Transverse colon (tissue), 4 donors: ENCODE measurements around the gene ADAMTS6. TPM values are rescaled to one million over a fixed set of nuclear protein-coding genes. Genes with fewer than 3 reads are reported as not detected.
"Not testable (repeated sequence)": the region's sequence is repeated elsewhere in the genome, so short reads cannot be mapped to it uniquely, and the experiment has no call there.

ENCODE experiments used
- DNase-seq: peaks from one replicate; pipeline ENCODE4 v3.0.0-alpha.2; 2019
- H3K27ac ChIP-seq, 4 donors: fragments of 200-600 bp; sonication (generic); 2 replicates each; pipeline ENCODE4 v1.5.1; 2016 to 2018; ENCODE audit warnings: inconsistent platforms in 4 of 4
- H3K27me3 ChIP-seq: fragments of 200-600 bp; sonication (generic); 2 replicates; pipeline ENCODE4 v1.5.1; 2017; ENCODE audit warnings: inconsistent platforms
- H3K36me3 ChIP-seq, 4 donors: fragments of 200-600 bp; sonication (generic); 2 replicates each; pipeline ENCODE4 v1.5.1; 2017 to 2019; ENCODE audit warnings: inconsistent platforms in 4 of 4
- H3K4me1 ChIP-seq, 4 donors: fragments of 200-600 bp; sonication (generic); 2 replicates each; pipeline ENCODE4 v1.5.1; 2017 to 2020; ENCODE audit warnings: inconsistent platforms in 4 of 4
- H3K4me3 ChIP-seq, 4 donors: fragments of 200-600 bp; sonication (generic); 1 replicate in 1 of 4; 2 replicates in 3 of 4; pipeline versions ENCODE4 v1.5.1 to v1.6.1; 2017 to 2019; ENCODE audit warnings: inconsistent platforms in 4 of 4
- H3K9me3 ChIP-seq, 2 donors: fragments of 200-600 bp; sonication (generic); 2 replicates each; pipeline ENCODE4 v1.5.1; 2017 to 2019; ENCODE audit warnings: inconsistent platforms in 2 of 2
- EP300 ChIP-seq: sonication (generic); formaldehyde crosslinking; IDR thresholded peaks from one replicate; pipeline ENCODE4 v1.6.1; 2017; ENCODE audit warnings: antibody characterized with exemption, low read depth
- POLR2A ChIP-seq: fragments of 450-650 bp; IDR thresholded peaks from one replicate; pipeline ENCODE4 v1.6.1; 2016; ENCODE audit warnings: antibody characterized with exemption, mild to moderate bottlenecking, moderate library complexity
- POLR2AphosphoS5 ChIP-seq, 3 donors: sonication (generic); formaldehyde crosslinking; IDR thresholded peaks; one replicate each; pipeline ENCODE4 v1.6.1; 2016; ENCODE audit warnings: antibody characterized with exemption in 3 of 3
- WGBS, 2 donors: methylation state at CpG; one replicate each; pipeline ENCODE4 v1.1.5; 2018; ENCODE audit warnings: low coverage in 1 of 2; 5-methylcytosine and 5-hydroxymethylcytosine counted together
- in situ Hi-C, 4 donors: fragments of 200-750 bp; cut with MboI; loops; one replicate each; pipeline versions ENCODE4 v1.15.0 to v1.15.1; 2017; ENCODE audit warnings: low sequenced_read_pairs in 3 of 4, low pct_ligation_motif_present in 1 of 4, low pct_unique_long_range_greater_than_20kb in 1 of 4
- intact Hi-C: fragments of 100-400 bp; cut with DNase I; formaldehyde crosslinking; loops from one replicate; pipeline ENCODE4 v1.15.1; 2023; ENCODE audit warnings: low total_unique reads
- total RNA-seq, 4 donors: library from RNA; depleted of rRNA; stranded (reverse); fragments of >200 nt; gene quantifications; one replicate each; pipeline ENCODE4 v1.1.0, GENCODE V29; 2016
- TF ChIP-seq, protein P1 (sequence below), 5 experiments: fragments of 200-600 bp in 3 of 5; fragments of 450-650 bp in 2 of 5; sonication (generic) in 3 of 5; IDR thresholded peaks; 1 replicate in 2 of 5; 2 replicates in 3 of 5; pipeline ENCODE4 v1.5.1; 2016 to 2017; ENCODE audit warnings: antibody characterized with exemption in 5 of 5, inconsistent platforms in 3 of 5, mild to moderate bottlenecking in 2 of 5, moderate library complexity in 1 of 5

Gene ADAMTS6
- total RNA-seq, 4 donors from 2014 or later = 0.96 to 2.2 (median 1.1) TPM; not detected in 1

- no peak for TF ChIP-seq EP300
- no peak for DNase-seq
- H3K4me1 ChIP-seq = peaks cover 0 to 4% (median 0%) of the 10 kb centered on the region in 4 donors
- 68 to 84% methylated on average over 5 of the region's 5 CpGs for WGBS, 2 donors
- H3K4me3 ChIP-seq = no peak overlapping the region
- no peaks in the 10 kb centered on the region for H3K36me3 ChIP-seq
- H3K27me3 ChIP-seq = no peaks in the 10 kb centered on the region
- no peak overlapping the region for H3K27ac ChIP-seq
- no peaks in the 10 kb centered on the region for H3K9me3 ChIP-seq
- in situ Hi-C loops (no loop called here), intact Hi-C loops (no loop called here)
These were observed 296.9 kb downstream of the ADAMTS6 start for GRCh38 chr5:65184780-65185179.

DNA sequence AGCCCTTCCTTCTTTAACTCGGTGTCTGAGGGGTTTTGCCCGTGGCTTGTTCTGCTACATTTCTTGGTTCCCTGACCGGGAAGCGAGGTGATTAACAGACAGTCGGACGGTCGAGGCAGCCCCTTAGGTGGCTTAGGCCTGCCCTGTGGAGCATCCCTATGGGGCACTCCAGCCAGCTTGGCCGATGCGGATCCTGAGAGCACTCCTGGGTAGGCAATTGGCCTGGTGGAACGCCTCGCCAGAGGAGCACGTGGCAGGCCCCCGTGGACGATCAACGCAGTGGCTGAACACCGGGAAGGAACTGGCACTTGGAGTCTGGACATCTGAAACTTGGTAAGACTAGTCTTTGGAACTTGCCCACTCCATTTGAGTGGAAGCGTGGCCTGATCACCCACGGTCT lies 307.5 kb downstream of the ADAMTS6 start:
- DNase-seq, H3K36me3 ChIP-seq, H3K27ac ChIP-seq, intact Hi-C loops, H3K4me3 ChIP-seq, H3K9me3 ChIP-seq, H3K27me3 ChIP-seq, in situ Hi-C loops, H3K4me1 ChIP-seq: not testable (repeated sequence)
- WGBS, 2 donors = 90 to 94% methylated on average over 4 to 18 of the region's 18 CpGs

- H3K36me3 ChIP-seq = no peaks in the 10 kb centered on the region
- no peak for TF ChIP-seq POLR2AphosphoS5 (IDR thresholded peaks at IDR 0.05)
- TF ChIP-seq POLR2A = no peak
- TF ChIP-seq, protein P1, sequence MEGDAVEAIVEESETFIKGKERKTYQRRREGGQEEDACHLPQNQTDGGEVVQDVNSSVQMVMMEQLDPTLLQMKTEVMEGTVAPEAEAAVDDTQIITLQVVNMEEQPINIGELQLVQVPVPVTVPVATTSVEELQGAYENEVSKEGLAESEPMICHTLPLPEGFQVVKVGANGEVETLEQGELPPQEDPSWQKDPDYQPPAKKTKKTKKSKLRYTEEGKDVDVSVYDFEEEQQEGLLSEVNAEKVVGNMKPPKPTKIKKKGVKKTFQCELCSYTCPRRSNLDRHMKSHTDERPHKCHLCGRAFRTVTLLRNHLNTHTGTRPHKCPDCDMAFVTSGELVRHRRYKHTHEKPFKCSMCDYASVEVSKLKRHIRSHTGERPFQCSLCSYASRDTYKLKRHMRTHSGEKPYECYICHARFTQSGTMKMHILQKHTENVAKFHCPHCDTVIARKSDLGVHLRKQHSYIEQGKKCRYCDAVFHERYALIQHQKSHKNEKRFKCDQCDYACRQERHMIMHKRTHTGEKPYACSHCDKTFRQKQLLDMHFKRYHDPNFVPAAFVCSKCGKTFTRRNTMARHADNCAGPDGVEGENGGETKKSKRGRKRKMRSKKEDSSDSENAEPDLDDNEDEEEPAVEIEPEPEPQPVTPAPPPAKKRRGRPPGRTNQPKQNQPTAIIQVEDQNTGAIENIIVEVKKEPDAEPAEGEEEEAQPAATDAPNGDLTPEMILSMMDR (IDR thresholded peaks at IDR 0.05) = no peak
- TF ChIP-seq EP300 = no peak
- no peak overlapping the region for H3K4me3 ChIP-seq
- intact Hi-C loops = no loop called here
- H3K9me3 ChIP-seq = no peaks in the 10 kb centered on the region
- no peaks in the 10 kb centered on the region for H3K4me1 ChIP-seq
- WGBS, 2 donors = 78 to 84% methylated on average over 5 of the region's 5 CpGs
- no peaks in the 10 kb centered on the region for H3K27me3 ChIP-seq
- no peak for DNase-seq
- in situ Hi-C loops = no loop called here
- no peak overlapping the region for H3K27ac ChIP-seq
These were observed 308.6 kb downstream of the ADAMTS6 start for GRCh38 chr5:65173130-65173525.

GRCh38 chr5:65172486-65173129 lies 309.1 kb downstream of the ADAMTS6 start:
- in situ Hi-C loops (no loop called here), intact Hi-C loops (no loop called here)
- no peak for DNase-seq
- Histone ChIP-seq H3K4me3 (no peak overlapping the region), H3K9me3 (no peaks in the 10 kb centered on the region), H3K27me3 (no peaks in the 10 kb centered on the region), H3K36me3 (no peaks in the 10 kb centered on the region), H3K4me1 (no peaks in the 10 kb centered on the region), H3K27ac (no peak overlapping the region)
- TF ChIP-seq EP300 = no peak
- no peak for TF ChIP-seq POLR2AphosphoS5 (IDR thresholded peaks at IDR 0.05)
- TF ChIP-seq, protein P1 (IDR thresholded peaks at IDR 0.05) = no peak
- no peak for TF ChIP-seq POLR2A
- 70 to 73% methylated on average over 3 to 9 of the region's 9 CpGs for WGBS, 2 donors

- Histone ChIP-seq H3K9me3 (no peaks in the 10 kb centered on the region), H3K27me3 (no peaks in the 10 kb centered on the region), H3K4me1 (no peaks in the 10 kb centered on the region), H3K27ac (no peak overlapping the region), H3K36me3 (no peaks in the 10 kb centered on the region), H3K4me3 (no peak overlapping the region)
- WGBS, 2 donors = 45 to 70% methylated on average over 4 of the region's 4 CpGs
- in situ Hi-C loops = no loop called here
- no peak for DNase-seq
- intact Hi-C loops = no loop called here
- TF ChIP-seq EP300 (no peak), POLR2A (no peak), POLR2AphosphoS5 (IDR thresholded peaks at IDR 0.05) (no peak)
- TF ChIP-seq, protein P1 (IDR thresholded peaks at IDR 0.05) = no peak
These were observed 310.1 kb downstream of the ADAMTS6 start for GRCh38 chr5:65171645-65172044.
